SU-DHL-6 (cell line): ENCODE results near the gene PRKN.

Source experiments
- H2AFZ ChIP-seq: fragments of 200-600 bp; sonication (generic); 2 replicates; pipeline ENCODE4 v1.6.1; 2014; ENCODE audit warnings: low read depth, mild to moderate bottlenecking, moderate library complexity, mixed read lengths, antibody characterized with exemption, low read length; ENCODE audit not compliant: severe bottlenecking
- H3F3A ChIP-seq: fragments of 200-600 bp; shearing (Covaris generic); 2 replicates; pipeline ENCODE4 v1.6.0; 2016; ENCODE audit warnings: antibody characterized with exemption, mild to moderate bottlenecking; ENCODE audit not compliant: insufficient read depth
- H3K27ac ChIP-seq: fragments of 200-600 bp; sonication (generic); 2 replicates; pipeline ENCODE4 v1.5.1; 2016; ENCODE audit warnings: low read depth, mild to moderate bottlenecking, low read length, moderate library complexity, mixed read lengths
- H3K27me3 ChIP-seq: fragments of 200-600 bp; sonication (generic), shearing (Covaris generic); 2 replicates; pipeline ENCODE4 v1.6.0; 2014; ENCODE audit warnings: mild to moderate bottlenecking, low read length
- H3K36me3 ChIP-seq: fragments of 200-600 bp; sonication (generic); 2 replicates; pipeline ENCODE4 v1.6.1; 2014; ENCODE audit warnings: mild to moderate bottlenecking, low read length, mixed read lengths
- H3K4me2 ChIP-seq: fragments of 300-600, 200-600 bp; shearing (Covaris generic), sonication (generic); 2 replicates; pipeline ENCODE4 v1.6.0; 2014; ENCODE audit warnings: low read length, low read depth, mild to moderate bottlenecking; ENCODE audit not compliant: poor library complexity, severe bottlenecking
- H3K4me3 ChIP-seq: fragments of 200-600 bp; sonication (generic); 2 replicates; pipeline ENCODE4 v1.5.1; 2014; ENCODE audit warnings: antibody characterized with exemption, low read length, mild to moderate bottlenecking, mixed read lengths; ENCODE audit not compliant: insufficient read depth, poor library complexity, severe bottlenecking
- H3K79me2 ChIP-seq: fragments of 200-600 bp; sonication (generic); 2 replicates; pipeline ENCODE4 v1.6.1; 2014; ENCODE audit warnings: mild to moderate bottlenecking, low read length, moderate library complexity; ENCODE audit not compliant: insufficient read depth
- H3K9ac ChIP-seq: fragments of 200-600 bp; sonication (generic); 2 replicates; pipeline ENCODE4 v1.7.0; 2014; ENCODE audit warnings: mild to moderate bottlenecking, low read length
- H3K9me2 ChIP-seq: fragments of 200-600 bp; sonication (generic); replicated peaks from 2 replicates; pipeline ENCODE4 v1.6.1; 2014; ENCODE audit warnings: low read length; ENCODE audit not compliant: insufficient read depth
- H3K9me3 ChIP-seq: fragments of 200-600 bp; sonication (generic); 2 replicates; pipeline ENCODE4 v1.6.1; 2014; ENCODE audit warnings: low read length, mixed read lengths; ENCODE audit not compliant: insufficient read depth
- H4K20me1 ChIP-seq: fragments of 200-600 bp; sonication (generic); 2 replicates; pipeline ENCODE4 v1.6.1; 2014; ENCODE audit warnings: low read depth, mild to moderate bottlenecking, antibody characterized with exemption, low read length, moderate library complexity, mixed read lengths
- CTCF ChIP-seq: fragments of 200-600 bp; sonication (generic); IDR thresholded peaks from one replicate; pipeline ENCODE4 v1.5.1; 2017; ENCODE audit warnings: antibody characterized with exemption, mild to moderate bottlenecking, low read length, moderate library complexity; ENCODE audit not compliant: insufficient read depth, poor library complexity, severe bottlenecking
- EZH2phosphoT487 ChIP-seq: fragments of 200-600 bp; sonication (generic), shearing (Covaris generic); conservative IDR thresholded peaks from 2 replicates; pipeline ENCODE4 v1.6.1; 2018; ENCODE audit warnings: mild to moderate bottlenecking, antibody characterized with exemption, low read length, moderate library complexity, mixed read lengths

PRKN gene

GRCh38 chr6:162234631-162235030 lies 492.9 kb downstream of the PRKN start:
- Histone ChIP-seq H3K4me2 (no peak overlapping the region), H3K9me3 (no peaks in the 10 kb centered on the region), H4K20me1 (no peaks in the 10 kb centered on the region), H3K79me2 (no peaks in the 10 kb centered on the region), H3K9ac (no peak overlapping the region), H3K27me3 (no peaks in the 10 kb centered on the region), H3K27ac (no peak overlapping the region), H3K36me3 (no peaks in the 10 kb centered on the region), H3F3A (no peaks in the 10 kb centered on the region), H3K9me2 (no peaks in the 10 kb centered on the region), H2AFZ (no peak overlapping the region), H3K4me3 (no peak overlapping the region)
- TF ChIP-seq EZH2phosphoT487 (no peak), CTCF (no peak)

DNA sequence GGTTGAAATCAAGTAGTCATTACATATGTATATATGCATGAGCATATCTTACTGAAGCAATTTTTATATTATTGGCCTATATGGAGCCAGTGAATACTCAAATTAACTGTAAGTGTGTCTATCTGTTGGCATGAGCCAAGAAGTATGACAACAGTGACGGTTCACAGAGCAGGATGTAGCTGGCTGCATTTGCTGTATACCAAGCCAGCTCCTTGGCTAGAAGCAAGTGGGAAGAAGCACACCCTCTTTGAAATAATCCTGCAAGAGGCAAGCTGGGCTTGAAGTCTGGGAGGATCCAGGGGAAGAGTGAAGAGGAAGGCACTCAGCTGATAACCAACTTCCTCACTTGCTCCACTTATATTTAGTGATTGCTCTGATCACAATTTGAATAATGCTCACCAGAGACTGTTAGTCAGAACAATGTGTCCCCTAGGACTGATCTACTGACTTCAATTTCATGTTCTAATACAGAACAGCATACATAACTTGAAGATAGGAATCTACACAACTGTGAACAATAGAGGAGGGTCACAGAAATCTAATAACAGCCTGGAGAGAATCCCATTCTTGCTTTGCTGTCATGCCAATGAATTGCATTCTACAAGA lies 497.3 kb downstream of the PRKN start:
- TF ChIP-seq EZH2phosphoT487: no peak
- no peak for TF ChIP-seq CTCF
- H3K4me2 ChIP-seq: no peak overlapping the region
- H3K79me2 ChIP-seq: no peaks in the 10 kb centered on the region
- no peak overlapping the region for H3K27ac ChIP-seq
- no peaks in the 10 kb centered on the region for H4K20me1 ChIP-seq
- no peaks in the 10 kb centered on the region for H3K9me3 ChIP-seq
- H3K4me3 ChIP-seq: no peak overlapping the region
- no peak overlapping the region for H2AFZ ChIP-seq
- H3K9ac ChIP-seq: no peak overlapping the region
- no peaks in the 10 kb centered on the region for H3K27me3 ChIP-seq
- no peaks in the 10 kb centered on the region for H3K9me2 ChIP-seq
- H3F3A ChIP-seq: no peaks in the 10 kb centered on the region
- H3K36me3 ChIP-seq: no peaks in the 10 kb centered on the region

DNA sequence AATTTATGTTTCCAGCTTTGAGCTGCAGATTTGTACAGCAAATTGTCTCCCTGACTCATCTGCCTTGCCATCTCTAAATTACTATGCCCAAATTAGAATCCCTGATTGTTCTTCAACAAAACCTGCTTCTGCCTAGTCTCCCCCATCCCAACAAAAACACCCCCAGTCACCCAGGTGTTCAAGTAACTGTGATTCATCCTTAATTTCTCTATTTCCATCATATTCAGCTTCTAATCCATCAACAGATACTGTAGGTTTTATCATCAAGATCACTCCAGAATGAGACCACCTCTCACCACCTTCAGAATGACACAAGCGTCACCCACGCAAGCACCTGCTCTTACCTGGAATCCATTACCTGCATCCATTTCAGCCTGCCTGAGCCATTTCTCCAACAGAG lies 498.5 kb downstream of the PRKN start:
- no peak overlapping the region for H3K9ac ChIP-seq
- no peaks in the 10 kb centered on the region for H3F3A ChIP-seq
- no peak overlapping the region for H3K27ac ChIP-seq
- H3K4me2 ChIP-seq: no peak overlapping the region
- H3K27me3 ChIP-seq: no peaks in the 10 kb centered on the region
- no peaks in the 10 kb centered on the region for H3K79me2 ChIP-seq
- no peaks in the 10 kb centered on the region for H3K36me3 ChIP-seq
- H4K20me1 ChIP-seq: no peaks in the 10 kb centered on the region
- no peaks in the 10 kb centered on the region for H3K9me2 ChIP-seq
- H2AFZ ChIP-seq: no peak overlapping the region
- no peak for TF ChIP-seq EZH2phosphoT487
- H3K9me3 ChIP-seq: no peaks in the 10 kb centered on the region
- H3K4me3 ChIP-seq: no peak overlapping the region

GRCh38 chr6:162226803-162227202 lies 500.8 kb downstream of the PRKN start:
- Histone ChIP-seq H3K27me3 (no peaks in the 10 kb centered on the region), H3K27ac (no peak overlapping the region), H3F3A (no peaks in the 10 kb centered on the region), H3K79me2 (no peaks in the 10 kb centered on the region), H2AFZ (no peak overlapping the region), H3K9ac (no peak overlapping the region), H3K9me2 (no peaks in the 10 kb centered on the region), H4K20me1 (no peaks in the 10 kb centered on the region), H3K9me3 (no peaks in the 10 kb centered on the region), H3K4me2 (no peak overlapping the region), H3K4me3 (no peak overlapping the region), H3K36me3 (no peaks in the 10 kb centered on the region)
- TF ChIP-seq CTCF (no peak), EZH2phosphoT487 (no peak)
